ENCODE measurements around the gene PIK3R4. TPM values are rescaled to one million over a fixed set of nuclear protein-coding genes. Genes with fewer than 3 reads are reported as not detected.

Gene PIK3R4
- total RNA-seq, 1 experiment from 2014 or later: 21.5 TPM

GRCh38 chr3:130648293-130648692, 98.3 kb downstream of the PIK3R4 start:
- POLR2A ChIA-PET (ENCODE audit: unreplicated experiment): no interaction called here
- TF ChIP-seq EZH2 (IDR thresholded peaks at IDR 0.05; ENCODE audit: low read length, unreplicated experiment) (no peak), EZH2phosphoT487 (IDR thresholded peaks at IDR 0.05; ENCODE audit: borderline replicate concordance, low read length) (no peak), CTCF (conservative IDR thresholded peaks at IDR 0.05; ENCODE audit: low read depth, low read length) (no peak)

GRCh38 chr3:130645261-130645660, 101.4 kb downstream of the PIK3R4 start:
- Histone ChIP-seq H3K27ac (ENCODE audit: low read length) (no peak overlapping the region), H3K36me3 (ENCODE audit: low read depth, low read length) (no peaks in the 10 kb centered on the region), H3K9me3 (ENCODE audit: low read length) (no peaks in the 10 kb centered on the region), H3K27me3 (ENCODE audit: low read length) (0 out of 2 replicates have a peak, but pooled peaks cover 12% of the 10 kb centered on the region), H3K4me2 (ENCODE audit: low read length) (no peak overlapping the region), H4K20me1 (ENCODE audit: low read length) (no peaks in the 10 kb centered on the region), H3K4me3 (ENCODE audit: low read length) (no peak overlapping the region), H3K9me2 (replicated peaks; ENCODE audit: low read length) (no peaks in the 10 kb centered on the region), H3K79me2 (ENCODE audit: low read length) (no peaks in the 10 kb centered on the region), H3F3A (ENCODE audit: low read length, unreplicated experiment) (no peaks in the 10 kb centered on the region), H2AFZ (ENCODE audit: low read length) (no peak overlapping the region), H3K4me1 (ENCODE audit: insufficient read depth, low read length) (no peaks in the 10 kb centered on the region), H3K9ac (ENCODE audit: low read length) (no peak overlapping the region)
- DNase-seq (no peak), ATAC-seq (no peak)
- ChIA-PET CTCF (interaction anchor here (0.7 kb wide), 1 partner anchor 10 kb away, joined by 4 read pairs; no protein-coding TSS in a partner anchor), POLR2A (ENCODE audit: unreplicated experiment) (no interaction called here)
- intact Hi-C loops (cut with micrococcal nuclease): no loop called here
- TF ChIP-seq CTCF (conservative IDR thresholded peaks at IDR 0.05; ENCODE audit: low read depth, low read length) (no peak), EZH2phosphoT487 (IDR thresholded peaks at IDR 0.05; ENCODE audit: borderline replicate concordance, low read length) (no peak), EZH2 (IDR thresholded peaks at IDR 0.05; ENCODE audit: low read length, unreplicated experiment) (no peak)
- no TSS peak for BruUV-seq (replicated peaks)

More at GRCh38 chr3:130648293-130648692, 98.3 kb downstream of the PIK3R4 start:
- H3K9me2 ChIP-seq (replicated peaks; ENCODE audit: low read length): no peaks in the 10 kb centered on the region
- H4K20me1 ChIP-seq (ENCODE audit: low read length): no peaks in the 10 kb centered on the region
- H3K9me3 ChIP-seq (ENCODE audit: low read length): no peaks in the 10 kb centered on the region
- H3K9ac ChIP-seq (ENCODE audit: low read length): no peak overlapping the region
- H3F3A ChIP-seq (ENCODE audit: low read length, unreplicated experiment): no peaks in the 10 kb centered on the region
- H2AFZ ChIP-seq (ENCODE audit: low read length): no peak overlapping the region
- no peak overlapping the region for H3K4me2 ChIP-seq (ENCODE audit: low read length)
- H3K36me3 ChIP-seq (ENCODE audit: low read depth, low read length): no peaks in the 10 kb centered on the region
- intact Hi-C loops (cut with micrococcal nuclease): no loop called here
- H3K4me1 ChIP-seq (ENCODE audit: insufficient read depth, low read length): no peaks in the 10 kb centered on the region
- no TSS peak for BruUV-seq (replicated peaks)
- DNase-seq: no peak
- H3K79me2 ChIP-seq (ENCODE audit: low read length): no peaks in the 10 kb centered on the region
- H3K27me3 ChIP-seq (ENCODE audit: low read length): 0 out of 2 replicates have a peak, but pooled peaks cover 4% of the 10 kb centered on the region
- H3K27ac ChIP-seq (ENCODE audit: low read length): no peak overlapping the region
- CTCF ChIA-PET: no interaction called here
- H3K4me3 ChIP-seq (ENCODE audit: low read length): no peak overlapping the region
- no peak for ATAC-seq

GRCh38 chr3:130644628-130645253, 101.9 kb downstream of the PIK3R4 start:
- no peaks in the 10 kb centered on the region for H3K36me3 ChIP-seq (ENCODE audit: low read depth, low read length)
- no peaks in the 10 kb centered on the region for H3K9me2 ChIP-seq (replicated peaks; ENCODE audit: low read length)
- no peak overlapping the region for H3K4me3 ChIP-seq (ENCODE audit: low read length)
- no peak for TF ChIP-seq EZH2phosphoT487 (IDR thresholded peaks at IDR 0.05; ENCODE audit: borderline replicate concordance, low read length)
- no peak for TF ChIP-seq CTCF (conservative IDR thresholded peaks at IDR 0.05; ENCODE audit: low read depth, low read length)
- TF ChIP-seq EZH2 (IDR thresholded peaks at IDR 0.05; ENCODE audit: low read length, unreplicated experiment): no peak
- H3K4me1 ChIP-seq (ENCODE audit: insufficient read depth, low read length): no peaks in the 10 kb centered on the region
- H3K27ac ChIP-seq (ENCODE audit: low read length): no peak overlapping the region
- H3K79me2 ChIP-seq (ENCODE audit: low read length): no peaks in the 10 kb centered on the region
- H3F3A ChIP-seq (ENCODE audit: low read length, unreplicated experiment): no peaks in the 10 kb centered on the region
- DNase-seq (no peak), ATAC-seq (no peak)
- H3K9me3 ChIP-seq (ENCODE audit: low read length): no peaks in the 10 kb centered on the region
- ChIA-PET POLR2A (ENCODE audit: unreplicated experiment) (no interaction called here), CTCF (interaction anchor here (0.7 kb wide), 1 partner anchor 11 kb away, joined by 4 read pairs; no protein-coding TSS in a partner anchor)
- H3K27me3 ChIP-seq (ENCODE audit: low read length): 0 out of 2 replicates have a peak, but pooled peaks cover 12% of the 10 kb centered on the region
- no peaks in the 10 kb centered on the region for H4K20me1 ChIP-seq (ENCODE audit: low read length)
- H3K4me2 ChIP-seq (ENCODE audit: low read length): no peak overlapping the region
- H2AFZ ChIP-seq (ENCODE audit: low read length): no peak overlapping the region
- H3K9ac ChIP-seq (ENCODE audit: low read length): no peak overlapping the region
- intact Hi-C loops (cut with micrococcal nuclease): no loop called here
- no TSS peak for BruUV-seq (replicated peaks)
